Gastrocnemius medialis (tissue), 4 donors: ENCODE measurements around the gene TDRKH. TPM values are rescaled to one million over a fixed set of nuclear protein-coding genes. Genes with fewer than 3 reads are reported as not detected.

Experiments used
- ATAC-seq, 2 donors: fragments of 150-250 bp; one replicate each; pipeline ENCODE4 v1.9.1; 2016
- DNase-seq, 2 donors: peaks; one replicate each; pipeline ENCODE4 v3.0.0-alpha.2; 2019
- H3K27ac ChIP-seq, 4 donors: fragments of 200-600 bp; sonication (generic); 1 replicate in 1 of 4; 2 replicates in 3 of 4; pipeline ENCODE4 v1.5.1; 2016 to 2018; ENCODE audit warnings: mild to moderate bottlenecking in 2 of 4, moderate library complexity in 1 of 4
- H3K27me3 ChIP-seq, 3 donors: fragments of 200-600 bp; sonication (generic) in 2 of 3; 1 replicate in 1 of 3; 2 replicates in 2 of 3; pipeline versions ENCODE4 v1.5.1 to v1.6.0; 2016 to 2019; ENCODE audit warnings: mild to moderate bottlenecking in 1 of 3, moderate library complexity in 1 of 3
- H3K36me3 ChIP-seq, 2 donors: fragments of 200-600 bp; sonication (generic) in 1 of 2; one replicate each; pipeline ENCODE4 v1.5.1; 2017 to 2018
- H3K4me1 ChIP-seq, 2 donors: fragments of 200-600 bp; sonication (generic) in 1 of 2; one replicate each; pipeline ENCODE4 v1.5.1; 2016 to 2017; ENCODE audit warnings: mild to moderate bottlenecking in 2 of 2
- H3K4me3 ChIP-seq, 4 donors: fragments of 200-600 bp; sonication (generic) in 3 of 4; 1 replicate in 1 of 4; 2 replicates in 3 of 4; pipeline ENCODE4 v1.5.1; 2016 to 2019; ENCODE audit warnings: mild to moderate bottlenecking in 2 of 4
- H3K9me3 ChIP-seq, 3 donors: fragments of 200-600 bp; sonication (generic) in 2 of 3; 1 replicate in 1 of 3; 2 replicates in 2 of 3; pipeline ENCODE4 v1.5.1; 2016 to 2019
- POLR2A ChIP-seq, 2 donors: fragments of 450-650 bp; IDR thresholded peaks; one replicate each; pipeline ENCODE4 v1.6.1; 2017; ENCODE audit warnings: antibody characterized with exemption in 2 of 2, mild to moderate bottlenecking in 2 of 2, moderate library complexity in 2 of 2
- in situ Hi-C, 4 donors: fragments of 200-750 bp; cut with MboI; loops; one replicate each; pipeline versions ENCODE4 v1.15.0 to v1.8.0; 2017; ENCODE audit warnings: low sequenced_read_pairs in 4 of 4
- intact Hi-C: fragments of 100-400 bp; cut with DNase I; formaldehyde crosslinking; loops from one replicate; pipeline ENCODE4 v1.15.1; 2023; ENCODE audit warnings: low total_unique reads
- total RNA-seq, 4 donors: library from RNA; depleted of rRNA; stranded (reverse); fragments of >200 nt; gene quantifications; one replicate each; pipeline versions ENCODE4 v1.1.0 to v1.2.3, GENCODE V29; 2016
- TF ChIP-seq, protein P1 (sequence below), 5 experiments: fragments of 450-650 bp in 3 of 5; fragments of 200-600 bp in 2 of 5; sonication (generic) in 2 of 5; IDR thresholded peaks in 4 of 5; conservative IDR thresholded peaks in 1 of 5; 1 replicate in 4 of 5; 2 replicates in 1 of 5; pipeline ENCODE4 v1.5.1; 2016 to 2019; ENCODE audit warnings: antibody characterized with exemption in 5 of 5, mild to moderate bottlenecking in 3 of 5, moderate library complexity in 3 of 5

TDRKH gene
- total RNA-seq, 4 donors from 2014 or later: 3.9 to 8.3 (median 4.6) TPM

DNA sequence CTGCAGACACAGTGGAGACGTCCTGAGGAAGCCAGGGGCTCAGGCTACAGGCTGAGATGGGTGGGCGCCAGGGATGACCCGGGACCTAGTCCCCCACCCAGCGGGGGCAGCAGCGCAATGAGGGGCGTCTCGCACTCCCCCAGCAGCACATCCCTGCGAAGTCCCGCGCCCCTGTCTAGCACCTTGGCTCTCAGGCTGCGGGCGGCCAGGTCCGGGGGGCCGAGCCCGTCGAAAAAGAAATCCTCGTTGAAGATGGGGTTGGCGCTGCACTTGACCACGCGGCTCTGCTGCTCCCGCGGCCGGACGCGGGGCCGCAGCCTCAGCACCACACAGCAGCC lies 47.6 kb upstream of the TDRKH start:
- ATAC-seq (no peak), DNase-seq (no peak)
- Histone ChIP-seq H3K27me3 (peaks cover 21 to 30% (median 26%) of the 10 kb centered on the region in 3 donors), H3K4me3 (peak overlapping the region; percentile 4 to 56 (median 43)), H3K27ac (no peak overlapping the region), H3K4me1 (peaks cover 18 to 19% of the 10 kb centered on the region in 2 donors), H3K9me3 (no peaks in the 10 kb centered on the region), H3K36me3 (no peaks in the 10 kb centered on the region)
- intact Hi-C loops (loop anchor here (2.0 to 10.0 kb wide), 4 partner anchors 103 to 1797 kb away; partner anchors contain the start of genes CHTOP and RIIAD1), in situ Hi-C loops (loop anchor here (10.0 to 25.0 kb wide), 3 partner anchors 226 to 251 kb away; partner anchors contain the start of gene SNX27 (in 1 of the 4))
- no peak for TF ChIP-seq POLR2A (IDR thresholded peaks at IDR 0.05)
- TF ChIP-seq, protein P1, sequence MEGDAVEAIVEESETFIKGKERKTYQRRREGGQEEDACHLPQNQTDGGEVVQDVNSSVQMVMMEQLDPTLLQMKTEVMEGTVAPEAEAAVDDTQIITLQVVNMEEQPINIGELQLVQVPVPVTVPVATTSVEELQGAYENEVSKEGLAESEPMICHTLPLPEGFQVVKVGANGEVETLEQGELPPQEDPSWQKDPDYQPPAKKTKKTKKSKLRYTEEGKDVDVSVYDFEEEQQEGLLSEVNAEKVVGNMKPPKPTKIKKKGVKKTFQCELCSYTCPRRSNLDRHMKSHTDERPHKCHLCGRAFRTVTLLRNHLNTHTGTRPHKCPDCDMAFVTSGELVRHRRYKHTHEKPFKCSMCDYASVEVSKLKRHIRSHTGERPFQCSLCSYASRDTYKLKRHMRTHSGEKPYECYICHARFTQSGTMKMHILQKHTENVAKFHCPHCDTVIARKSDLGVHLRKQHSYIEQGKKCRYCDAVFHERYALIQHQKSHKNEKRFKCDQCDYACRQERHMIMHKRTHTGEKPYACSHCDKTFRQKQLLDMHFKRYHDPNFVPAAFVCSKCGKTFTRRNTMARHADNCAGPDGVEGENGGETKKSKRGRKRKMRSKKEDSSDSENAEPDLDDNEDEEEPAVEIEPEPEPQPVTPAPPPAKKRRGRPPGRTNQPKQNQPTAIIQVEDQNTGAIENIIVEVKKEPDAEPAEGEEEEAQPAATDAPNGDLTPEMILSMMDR (IDR thresholded peaks at IDR 0.05 in 4 of 5, conservative IDR thresholded peaks at IDR 0.05 in 1 of 5): no peak

DNA sequence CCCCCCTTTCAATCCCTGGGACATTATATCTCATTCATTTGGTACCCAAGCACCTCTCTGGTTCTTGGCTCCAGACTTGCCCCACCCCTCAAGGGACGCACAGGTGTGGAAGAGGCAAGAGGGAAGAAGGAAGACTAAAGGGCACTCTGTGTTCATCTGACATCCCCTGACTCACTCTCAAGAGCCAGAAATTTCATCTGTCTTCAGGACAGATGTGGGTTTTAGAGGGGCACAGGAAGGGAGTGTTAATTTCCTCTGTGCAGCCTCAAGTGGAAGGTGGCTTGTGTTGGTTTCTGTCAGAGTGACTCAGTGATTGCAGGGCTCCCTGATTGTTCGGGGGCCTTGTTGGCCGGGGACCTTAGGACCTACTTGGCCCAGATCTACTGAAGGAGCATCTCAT lies 46.9 kb upstream of the TDRKH start:
- Histone ChIP-seq H3K4me3 (no peak overlapping the region), H3K4me1 (peaks cover 22 to 23% of the 10 kb centered on the region in 2 donors), H3K27ac (no peak overlapping the region), H3K36me3 (no peaks in the 10 kb centered on the region), H3K9me3 (no peaks in the 10 kb centered on the region), H3K27me3 (peaks cover 21 to 30% (median 26%) of the 10 kb centered on the region in 3 donors)
- DNase-seq (no peak), ATAC-seq (no peak)
- TF ChIP-seq, protein P1 (IDR thresholded peaks at IDR 0.05 in 4 of 5, conservative IDR thresholded peaks at IDR 0.05 in 1 of 5): no peak
- TF ChIP-seq POLR2A (IDR thresholded peaks at IDR 0.05): no peak
- intact Hi-C loops: loop anchor here (2.0 to 10.0 kb wide), 4 partner anchors 102 to 1798 kb away; partner anchors contain the start of genes CHTOP and RIIAD1
- in situ Hi-C loops: loop anchor here (10.0 to 25.0 kb wide), 3 partner anchors 225 to 250 kb away; partner anchors contain the start of gene SNX27 (in 1 of the 4)

DNA sequence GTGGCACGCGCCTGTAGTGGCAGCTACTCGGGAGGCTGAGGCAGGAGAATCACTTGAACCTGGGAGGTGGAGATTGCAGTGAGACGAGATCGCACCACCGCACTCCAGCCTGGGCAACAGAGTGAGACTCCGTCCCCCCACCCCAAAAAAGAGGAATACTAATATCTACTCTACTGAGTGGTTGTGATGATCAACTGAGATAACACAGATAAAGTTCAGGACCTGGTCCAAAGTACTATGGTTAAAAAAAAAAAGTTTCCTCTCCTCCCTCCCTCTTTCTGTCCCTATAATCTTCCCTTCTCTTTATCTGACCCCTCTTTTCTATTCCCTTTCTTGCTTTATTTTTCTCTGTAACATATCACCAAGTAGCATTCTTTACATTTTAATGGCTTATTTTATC lies 45.3 kb upstream of the TDRKH start:
- H3K27ac ChIP-seq: no peak overlapping the region
- intact Hi-C loops: loop anchor here (5.0 to 10.0 kb wide), 2 partner anchors 113 to 1799 kb away; partner anchors contain the start of genes CHTOP and RIIAD1
- in situ Hi-C loops: loop anchor here (10.0 to 25.0 kb wide), 3 partner anchors 223 to 248 kb away; partner anchors contain the start of gene SNX27 (in 1 of the 4)
- peaks cover 21 to 27% (median 26%) of the 10 kb centered on the region in 3 donors for H3K27me3 ChIP-seq
- H3K4me3 ChIP-seq: no peak overlapping the region
- H3K36me3 ChIP-seq: no peaks in the 10 kb centered on the region
- peaks cover 27% of the 10 kb centered on the region in 2 donors for H3K4me1 ChIP-seq
- no peak for DNase-seq
- TF ChIP-seq, protein P1 (IDR thresholded peaks at IDR 0.05 in 4 of 5, conservative IDR thresholded peaks at IDR 0.05 in 1 of 5): no peak
- no peak for TF ChIP-seq POLR2A (IDR thresholded peaks at IDR 0.05)
- no peaks in the 10 kb centered on the region for H3K9me3 ChIP-seq
- ATAC-seq: no peak

DNA sequence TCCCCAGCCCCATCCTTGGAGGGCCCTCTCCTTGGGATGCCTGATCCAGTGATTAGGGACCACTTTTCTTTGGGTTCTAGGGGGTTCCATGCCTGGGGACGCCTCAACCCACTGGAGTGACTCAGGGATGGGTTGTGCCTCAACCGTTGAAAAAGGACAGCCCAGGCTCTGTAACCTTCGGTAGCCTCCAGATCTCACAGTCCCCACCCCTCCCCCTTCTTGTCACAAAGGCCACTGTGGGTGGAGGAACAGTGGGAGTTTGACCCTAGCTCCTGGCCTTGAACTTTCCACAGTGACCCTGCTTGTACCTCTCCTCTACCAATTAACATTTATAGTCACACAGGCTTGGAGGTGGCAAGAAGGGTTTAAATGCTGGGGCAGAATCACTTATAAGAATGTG lies 43.9 kb upstream of the TDRKH start:
- Histone ChIP-seq H3K27me3 (peaks cover 10 to 17% (median 15%) of the 10 kb centered on the region in 3 donors), H3K4me1 (peaks cover 38% of the 10 kb centered on the region in 2 donors), H3K4me3 (no peak overlapping the region), H3K9me3 (no peaks in the 10 kb centered on the region), H3K27ac (peak overlapping the region in 3 of 4 donors; percentile 98 to 99 (median 99)), H3K36me3 (no peaks in the 10 kb centered on the region)
- DNase-seq: no peak
- no peak for ATAC-seq
- in situ Hi-C loops: loop anchor here (10.0 to 25.0 kb wide), 3 partner anchors 222 to 247 kb away; partner anchors contain the start of gene SNX27 (in 1 of the 4)
- intact Hi-C loops: loop anchor here (5.0 to 10.0 kb wide), 4 partner anchors 292 to 1801 kb away; partner anchors contain the start of genes CHTOP, TUFT1 and ZNF687
- no peak for TF ChIP-seq POLR2A (IDR thresholded peaks at IDR 0.05)
- TF ChIP-seq, protein P1 (IDR thresholded peaks at IDR 0.05 in 4 of 5, conservative IDR thresholded peaks at IDR 0.05 in 1 of 5): no peak
